Small intestine (tissue), 7 donors: ENCODE results near the gene GTF2F2. TPM values are rescaled to one million over a fixed set of nuclear protein-coding genes. Genes with fewer than 3 reads are reported as not detected.

Experiments
- DNase-seq, 2 donors: peaks; one replicate each; pipeline versions ENCODE4 v3.0.0 to v3.0.0-alpha.2; 2013
- FAIRE-seq: peaks from 2 replicates; lab custom pipeline; 2012; peaks lifted over from hg19 to GRCh38; lab: Jason Lieb, UNC
- H3K27ac ChIP-seq, 3 donors: one replicate each; pipeline ENCODE4 v1.5.1; 2013; ENCODE audit warnings: low read length in 2 of 3, mild to moderate bottlenecking in 2 of 3, control low read depth in 1 of 3, inconsistent platforms in 1 of 3, low read depth in 1 of 3, moderate library complexity in 1 of 3
- H3K27me3 ChIP-seq, 3 donors: one replicate each; pipeline ENCODE4 v1.6.1; 2013; ENCODE audit warnings: low read length in 3 of 3, inconsistent platforms in 1 of 3; ENCODE audit not compliant: control insufficient read depth in 3 of 3, insufficient read depth in 3 of 3
- H3K36me3 ChIP-seq, 3 donors: one replicate each; pipeline ENCODE4 v1.6.1; 2013; ENCODE audit warnings: low read length in 3 of 3, inconsistent platforms in 1 of 3, low read depth in 1 of 3, mild to moderate bottlenecking in 1 of 3, moderate library complexity in 1 of 3; ENCODE audit not compliant: control insufficient read depth in 3 of 3, insufficient read depth in 2 of 3
- H3K4me1 ChIP-seq, 3 donors: one replicate each; pipeline ENCODE4 v1.6.1; 2013; ENCODE audit warnings: low read length in 2 of 3, inconsistent platforms in 1 of 3, low read depth in 1 of 3, mild to moderate bottlenecking in 1 of 3, moderate library complexity in 1 of 3; ENCODE audit not compliant: control insufficient read depth in 3 of 3, insufficient read depth in 2 of 3
- H3K4me3 ChIP-seq, 3 donors: one replicate each; pipeline ENCODE4 v1.5.1; 2013; ENCODE audit warnings: low read length in 3 of 3, control low read depth in 1 of 3, inconsistent platforms in 1 of 3, low read depth in 1 of 3, mild to moderate bottlenecking in 1 of 3, moderate library complexity in 1 of 3
- H3K9me3 ChIP-seq, 2 donors: one replicate each; pipeline ENCODE4 v1.6.1; 2013; ENCODE audit warnings: low read depth in 1 of 2, low read length in 1 of 2; ENCODE audit not compliant: control insufficient read depth in 2 of 2, insufficient read depth in 1 of 2
- WGBS, 3 donors: extraction: QIAGEN DNeasy Blood & Tissue Kit; methylation state at CpG; one replicate each; pipeline ENCODE4 v1.1.7; 2013; 5-methylcytosine and 5-hydroxymethylcytosine counted together
- polyA plus RNA-seq, 4 donors: library from polyadenylated mRNA; stranded (reverse) in 3 of 4; unstranded in 1 of 4; fragments of 200-250 nt in 3 of 4; fragments of 120-200 nt in 1 of 4; gene quantifications; one replicate each; pipeline versions ENCODE4 v1.2.1 to v1.2.3, GENCODE V29; 2013
- donor health status: healthy with polysubstance abuse.
- donor health status: control.
- donor health status: control.
- donor health status: Bipolar disorder and iron deficiency.
- donor health status: healthy.

The GTF2F2 gene
- polyA plus RNA-seq, 4 donors = 11.6 to 18.9 (median 15.8) TPM

GRCh38 chr13:45257638-45258333 lies 137.5 kb downstream of the GTF2F2 start:
- Histone ChIP-seq H3K9me3 (no peaks in the 10 kb centered on the region), H3K4me3 (no peak overlapping the region), H3K27ac (no peak overlapping the region), H3K4me1 (peaks cover 2 to 10% (median 4%) of the 10 kb centered on the region in 3 donors), H3K27me3 (no peaks in the 10 kb centered on the region), H3K36me3 (peaks cover 0 to 9% (median 2%) of the 10 kb centered on the region in 3 donors)
- DNase-seq (no peak), FAIRE-seq (peak; percentile 23)
- WGBS, 3 donors = 82 to 97% (median 91%) methylated on average over 4 of the region's 4 CpGs

- H3K27ac ChIP-seq = no peak overlapping the region
- peak; percentile 49 to 77 for DNase-seq
- no peaks in the 10 kb centered on the region for H3K27me3 ChIP-seq
- FAIRE-seq = no peak
- 25 to 59% (median 45%) methylated on average over 2 of the region's 2 CpGs for WGBS, 3 donors
- peaks cover 2 to 10% (median 4%) of the 10 kb centered on the region in 3 donors for H3K4me1 ChIP-seq
- no peak overlapping the region for H3K4me3 ChIP-seq
- no peaks in the 10 kb centered on the region for H3K9me3 ChIP-seq
- H3K36me3 ChIP-seq = peaks cover 0 to 9% (median under 1%) of the 10 kb centered on the region in 3 donors
Measured at GRCh38 chr13:45258334-45258675, 138.0 kb downstream of the GTF2F2 start.

GRCh38 chr13:45267215-45267614 lies 146.9 kb downstream of the GTF2F2 start:
- no peak overlapping the region for H3K27ac ChIP-seq
- no peaks in the 10 kb centered on the region for H3K9me3 ChIP-seq
- FAIRE-seq = no peak
- 90 to 94% (median 93%) methylated on average over 5 of the region's 5 CpGs for WGBS, 3 donors
- H3K4me3 ChIP-seq = no peak overlapping the region
- no peaks in the 10 kb centered on the region for H3K27me3 ChIP-seq
- peaks cover 0 to 9% (median 0%) of the 10 kb centered on the region in 3 donors for H3K36me3 ChIP-seq
- H3K4me1 ChIP-seq = no peaks in the 10 kb centered on the region
- DNase-seq = no peak

- Histone ChIP-seq H3K27ac (no peak overlapping the region), H3K36me3 (peaks cover 0 to 7% (median 0%) of the 10 kb centered on the region in 3 donors), H3K4me1 (no peaks in the 10 kb centered on the region), H3K27me3 (no peaks in the 10 kb centered on the region), H3K9me3 (no peaks in the 10 kb centered on the region), H3K4me3 (no peak overlapping the region)
- 91 to 97% (median 94%) methylated on average over 2 of the region's 2 CpGs for WGBS, 3 donors
- no peak for FAIRE-seq
- no peak for DNase-seq
Measured at GRCh38 chr13:45269204-45269603, 148.9 kb downstream of the GTF2F2 start.

GRCh38 chr13:45276913-45277312 lies 156.6 kb downstream of the GTF2F2 start:
- WGBS, 3 donors = 88 to 100% (median 96%) methylated on average over 3 of the region's 3 CpGs
- FAIRE-seq (no peak), DNase-seq (no peak)
- Histone ChIP-seq H3K4me3 (no peak overlapping the region), H3K36me3 (peaks cover 0 to 7% (median 0%) of the 10 kb centered on the region in 3 donors), H3K4me1 (peaks cover 0 to 5% (median 0%) of the 10 kb centered on the region in 3 donors), H3K27ac (no peak overlapping the region), H3K27me3 (no peaks in the 10 kb centered on the region), H3K9me3 (no peaks in the 10 kb centered on the region)

- Histone ChIP-seq H3K27me3 (no peaks in the 10 kb centered on the region), H3K9me3 (no peaks in the 10 kb centered on the region), H3K4me1 (peaks cover 0 to 5% (median 0%) of the 10 kb centered on the region in 3 donors), H3K27ac (no peak overlapping the region), H3K36me3 (peaks cover 0 to 4% (median 0%) of the 10 kb centered on the region in 3 donors), H3K4me3 (no peak overlapping the region)
- FAIRE-seq (no peak), DNase-seq (peak in 1 of 2 donors; percentile 7)
- WGBS, 3 donors = 34 to 50% (median 41%) methylated on average over 3 of the region's 3 CpGs
Measured at GRCh38 chr13:45278096-45278645, 157.9 kb downstream of the GTF2F2 start.

- H3K27me3 ChIP-seq = no peaks in the 10 kb centered on the region
- FAIRE-seq (no peak), DNase-seq (no peak)
- H3K4me1 ChIP-seq = peaks cover 0 to 5% (median 0%) of the 10 kb centered on the region in 3 donors
- WGBS, 3 donors = 82 to 92% (median 87%) methylated on average over 7 of the region's 7 CpGs
- peaks cover 0 to 1% (median 0%) of the 10 kb centered on the region in 3 donors for H3K36me3 ChIP-seq
- no peak overlapping the region for H3K27ac ChIP-seq
- no peak overlapping the region for H3K4me3 ChIP-seq
- no peaks in the 10 kb centered on the region for H3K9me3 ChIP-seq
Measured at GRCh38 chr13:45280011-45280410, 159.7 kb downstream of the GTF2F2 start.

- Histone ChIP-seq H3K4me3 (no peak overlapping the region), H3K4me1 (peaks cover 0 to 5% (median 0%) of the 10 kb centered on the region in 3 donors), H3K27ac (no peak overlapping the region), H3K27me3 (no peaks in the 10 kb centered on the region), H3K36me3 (peaks cover 0 to 6% (median 3%) of the 10 kb centered on the region in 3 donors), H3K9me3 (no peaks in the 10 kb centered on the region)
- 45 to 50% (median 50%) methylated on average over 7 of the region's 7 CpGs for WGBS, 3 donors
- FAIRE-seq = no peak
- DNase-seq = peak; percentile 82
Measured at GRCh38 chr13:45280751-45281634, 160.7 kb downstream of the GTF2F2 start.
